GM18519 (cell line): ENCODE results near the gene CAMTA1.

Source experiments
- ATAC-seq: cut with Tn5 transposase; IDR thresholded peaks from one replicate; pipeline ENCODE4 v1.9.1; 2021; ENCODE audit warnings: mild to moderate bottlenecking, moderate library complexity; ENCODE audit not compliant: unreplicated experiment, low FRiP score

CAMTA1 gene

DNA sequence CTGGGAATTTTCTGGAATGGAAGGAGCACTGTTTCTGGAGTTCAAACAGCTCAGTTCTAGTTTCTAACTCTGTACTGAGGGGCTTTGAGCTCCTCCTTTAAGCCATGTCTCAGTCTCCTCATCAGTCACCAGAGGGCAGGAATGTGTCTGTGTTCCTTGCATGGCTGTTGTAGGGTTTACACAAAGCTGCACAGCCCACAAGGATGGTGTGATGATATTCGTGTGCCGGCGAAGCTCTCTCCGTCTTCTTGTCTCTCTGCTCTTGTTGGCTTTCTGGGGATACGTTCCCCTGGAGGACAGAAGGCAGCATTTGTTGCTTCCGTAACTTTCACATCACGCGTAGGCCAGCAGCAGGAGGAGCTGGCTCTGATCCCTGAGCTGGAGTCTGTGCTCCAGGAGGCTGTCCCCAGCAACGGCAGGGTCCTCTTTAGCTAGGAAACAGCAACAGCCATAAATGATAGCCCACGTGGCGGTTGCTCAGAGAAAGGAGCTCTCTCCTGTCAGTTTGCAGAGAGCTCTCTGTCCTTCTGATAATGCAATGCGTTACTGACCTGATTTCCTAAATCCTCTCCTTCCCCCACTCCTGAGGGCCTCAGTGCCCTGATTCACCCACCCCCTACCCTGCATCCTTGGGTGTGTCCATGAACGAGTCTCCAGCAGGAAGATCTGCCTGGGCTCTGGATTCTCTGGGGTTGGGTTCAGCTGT, 796.7 kb downstream of the CAMTA1 start:
- no peak for ATAC-seq

DNA sequence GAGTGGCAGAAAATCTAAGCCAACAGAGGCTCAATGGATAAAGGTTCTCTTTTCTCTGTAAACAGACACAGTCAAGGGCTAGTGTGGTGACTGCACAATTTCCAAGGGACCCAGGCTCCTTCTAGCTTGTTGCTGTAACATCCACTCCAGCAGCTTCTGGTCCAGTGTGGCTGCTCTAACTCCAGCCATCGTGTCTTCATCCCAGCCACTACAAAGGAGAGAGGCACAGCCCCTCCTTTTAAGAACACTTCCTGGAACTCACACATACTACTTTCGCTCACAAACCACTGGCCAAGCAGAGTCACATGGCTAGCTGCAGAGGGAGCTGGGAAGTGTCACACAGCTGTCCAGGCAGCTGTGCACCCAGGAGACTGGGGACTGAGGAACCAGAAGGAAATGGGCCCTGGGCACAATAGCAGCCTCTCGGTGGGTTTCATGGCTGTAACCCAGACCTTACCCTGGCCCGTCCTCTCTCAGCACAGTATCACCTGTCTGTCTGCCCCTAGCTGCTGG, 797.3 kb downstream of the CAMTA1 start:
- ATAC-seq = no peak

GRCh38 chr1:7583291-7584096, 798.2 kb downstream of the CAMTA1 start:
- no peak for ATAC-seq

GRCh38 chr1:7584157-7584556, 798.9 kb downstream of the CAMTA1 start:
- ATAC-seq = no peak

DNA sequence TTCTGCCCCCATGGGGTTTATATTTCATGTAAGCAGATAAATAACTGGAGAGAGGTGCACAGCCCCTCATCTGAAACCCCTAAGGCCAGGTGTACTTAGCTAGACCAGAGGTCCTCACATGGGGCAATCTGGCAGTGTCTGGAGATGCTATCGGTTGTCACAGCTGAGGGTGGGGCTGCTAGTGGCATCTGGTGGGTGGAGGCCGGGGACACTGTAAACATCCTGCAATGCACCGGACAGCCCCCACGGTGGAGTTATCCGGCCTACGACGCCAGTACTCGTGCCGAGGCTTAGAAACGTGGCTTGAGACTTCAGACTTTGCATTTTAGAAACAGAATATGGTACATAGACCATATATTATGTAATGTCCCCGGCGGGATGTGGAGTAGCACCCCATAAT, 799.4 kb downstream of the CAMTA1 start:
- no peak for ATAC-seq

DNA sequence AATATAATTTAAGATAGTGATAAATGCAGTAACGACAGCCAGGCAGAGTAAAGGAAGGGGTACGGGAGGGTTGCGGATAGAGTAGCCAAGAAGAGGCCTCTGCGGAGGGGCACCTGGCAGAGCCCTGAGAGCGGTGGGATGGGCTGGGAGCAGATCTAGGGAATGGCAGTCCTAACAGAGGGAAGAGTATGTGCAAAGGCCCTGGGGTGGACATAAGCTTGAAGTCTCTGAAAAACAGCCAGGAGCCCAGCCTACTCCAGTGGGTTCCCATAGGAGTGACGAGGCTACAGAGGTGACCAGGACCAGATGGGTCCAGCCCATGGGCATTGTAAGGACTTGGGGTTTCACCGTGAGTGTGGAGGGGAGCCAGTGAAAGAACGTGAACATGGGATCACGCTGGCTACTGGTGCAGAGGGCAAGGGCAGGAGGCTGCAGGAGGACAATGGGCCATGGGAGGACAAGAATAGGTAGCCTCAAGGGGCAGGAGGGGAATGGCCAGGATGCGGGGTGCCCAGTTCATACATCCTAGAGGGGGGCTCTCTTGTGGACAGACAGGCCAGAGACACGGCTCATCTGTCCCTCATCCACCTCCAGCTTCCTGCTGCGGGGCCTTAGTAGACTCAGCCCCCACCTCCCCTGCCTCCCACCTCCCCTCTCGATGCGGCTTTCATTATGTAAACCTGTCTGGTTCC, 800.1 kb downstream of the CAMTA1 start:
- ATAC-seq = no peak

GRCh38 chr1:7586031-7586941, 801.0 kb downstream of the CAMTA1 start:
- no peak for ATAC-seq

GRCh38 chr1:7587108-7587772, 802.0 kb downstream of the CAMTA1 start:
- ATAC-seq = no peak

GRCh38 chr1:7587773-7588456, 802.7 kb downstream of the CAMTA1 start:
- no peak for ATAC-seq

DNA sequence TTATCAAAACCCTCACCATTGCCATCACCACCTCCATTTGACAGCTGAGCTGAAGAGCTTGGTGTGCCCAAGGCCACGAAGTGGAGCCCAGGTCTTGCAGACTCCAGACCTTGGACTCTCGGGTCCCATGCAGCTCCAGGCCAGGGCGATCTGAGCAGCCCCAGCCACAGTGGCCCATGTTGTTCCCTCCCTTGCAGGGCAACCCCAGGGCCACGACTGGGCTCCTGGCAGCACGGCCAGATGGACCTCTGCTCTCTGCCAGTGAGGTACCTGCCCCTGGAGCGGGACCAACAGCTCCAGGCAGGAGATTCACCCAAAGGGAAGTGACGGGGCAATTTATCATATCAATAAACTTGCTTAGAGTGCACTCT, 803.2 kb downstream of the CAMTA1 start:
- ATAC-seq = no peak

DNA sequence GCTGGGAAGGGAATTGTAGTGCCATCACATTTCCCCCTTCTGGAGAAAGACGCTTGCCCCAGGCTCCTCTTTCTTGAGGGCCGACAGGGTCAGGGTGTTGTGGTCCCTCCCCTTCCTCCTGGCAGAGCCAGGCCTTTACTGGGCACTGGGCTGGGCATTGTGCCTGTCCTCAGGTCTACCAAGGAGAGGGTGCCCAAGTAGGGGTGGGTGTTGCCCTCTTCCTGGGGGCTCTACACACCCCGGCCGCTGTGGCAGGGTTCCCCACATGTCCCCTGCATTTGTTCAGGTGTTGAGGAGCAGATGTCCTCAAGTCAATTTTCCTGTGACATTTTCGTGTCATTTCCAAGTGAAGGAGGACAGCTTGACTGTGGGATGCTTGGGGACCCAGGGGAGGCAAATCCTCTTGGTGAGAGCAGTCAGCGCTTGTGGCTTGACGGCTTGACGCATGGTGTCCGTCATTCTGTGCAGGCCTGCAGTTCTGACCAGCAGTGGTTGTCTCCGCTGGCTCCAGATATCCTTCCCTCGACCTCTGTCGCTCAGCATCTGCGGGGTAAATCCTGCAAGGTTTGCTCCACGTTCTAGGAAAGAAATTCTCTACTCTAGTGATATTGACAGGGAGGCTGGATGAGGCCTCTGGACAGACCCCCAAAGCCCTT, 804.0 kb downstream of the CAMTA1 start:
- ATAC-seq = no peak

DNA sequence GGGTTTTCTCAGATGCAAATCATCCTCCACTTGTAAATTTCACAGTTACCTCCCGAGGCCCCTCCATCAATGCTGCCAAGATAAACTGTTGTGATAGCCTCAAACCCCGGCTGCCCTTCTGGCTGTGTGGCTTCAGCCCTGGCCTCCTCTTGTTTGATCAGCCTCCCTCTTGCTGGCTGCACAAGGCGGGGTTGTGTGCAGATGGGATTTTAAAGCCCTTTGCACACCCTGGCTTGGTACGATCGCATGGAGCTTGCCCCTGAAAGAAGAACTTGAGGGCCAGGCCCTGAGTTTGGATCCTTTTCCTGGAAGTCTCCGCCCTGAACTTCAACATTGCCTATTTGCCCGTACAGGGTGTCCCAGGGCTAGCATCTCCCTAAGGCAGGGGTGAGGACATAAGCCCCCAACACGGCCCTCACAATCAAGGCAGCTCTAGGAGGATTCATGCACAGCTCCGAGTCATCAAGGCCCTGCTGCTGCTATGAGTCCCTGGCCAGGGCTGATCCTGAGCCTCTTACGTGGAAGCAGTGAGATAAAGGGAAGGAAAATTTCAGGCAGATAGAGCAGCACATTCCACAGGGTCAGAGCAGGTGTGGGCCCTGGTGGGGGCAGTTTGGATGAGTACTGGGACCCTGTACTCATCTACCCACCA, 804.6 kb downstream of the CAMTA1 start:
- ATAC-seq = no peak

- no peak for ATAC-seq
Measured at GRCh38 chr1:7590426-7590790, 805.2 kb downstream of the CAMTA1 start.

GRCh38 chr1:7591565-7591964, 806.3 kb downstream of the CAMTA1 start:
- no peak for ATAC-seq

GRCh38 chr1:7592120-7592798, 807.0 kb downstream of the CAMTA1 start:
- ATAC-seq = no peak

DNA sequence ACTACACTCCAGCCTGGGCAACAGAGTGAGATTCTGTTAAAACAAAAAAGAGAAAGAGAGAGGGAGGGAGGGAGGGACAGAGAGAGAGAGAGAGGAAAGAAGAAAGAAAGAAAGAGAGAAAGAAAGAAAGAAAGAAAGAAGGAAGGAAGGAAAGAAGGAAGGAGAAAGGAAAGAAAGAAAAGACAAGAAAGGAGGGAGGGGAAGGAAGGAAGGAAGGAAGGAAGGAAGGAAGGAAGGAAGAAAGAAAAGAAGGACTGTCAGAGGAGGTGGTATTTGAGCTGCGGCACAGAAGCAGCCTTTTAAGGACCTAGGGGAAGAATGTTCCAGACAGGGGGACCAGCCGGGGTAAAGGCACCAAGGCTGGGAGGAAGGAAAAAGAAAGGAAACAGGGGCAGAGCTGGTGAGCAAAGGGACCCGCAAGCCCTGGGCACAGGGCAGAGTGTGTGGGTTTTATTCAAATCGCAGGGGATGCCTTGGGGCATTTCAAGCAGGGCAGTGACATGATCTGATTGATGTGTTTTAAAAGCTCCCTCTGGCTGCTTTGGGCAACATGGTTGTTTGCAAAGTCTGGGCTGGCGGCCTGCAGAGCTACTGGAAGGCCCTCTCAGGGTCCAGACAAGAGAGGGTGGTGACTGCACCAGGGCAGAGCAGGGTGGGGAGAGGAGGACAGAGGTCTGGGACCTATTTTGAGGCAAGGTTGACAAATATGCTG, 808.9 kb downstream of the CAMTA1 start:
- no peak for ATAC-seq

DNA sequence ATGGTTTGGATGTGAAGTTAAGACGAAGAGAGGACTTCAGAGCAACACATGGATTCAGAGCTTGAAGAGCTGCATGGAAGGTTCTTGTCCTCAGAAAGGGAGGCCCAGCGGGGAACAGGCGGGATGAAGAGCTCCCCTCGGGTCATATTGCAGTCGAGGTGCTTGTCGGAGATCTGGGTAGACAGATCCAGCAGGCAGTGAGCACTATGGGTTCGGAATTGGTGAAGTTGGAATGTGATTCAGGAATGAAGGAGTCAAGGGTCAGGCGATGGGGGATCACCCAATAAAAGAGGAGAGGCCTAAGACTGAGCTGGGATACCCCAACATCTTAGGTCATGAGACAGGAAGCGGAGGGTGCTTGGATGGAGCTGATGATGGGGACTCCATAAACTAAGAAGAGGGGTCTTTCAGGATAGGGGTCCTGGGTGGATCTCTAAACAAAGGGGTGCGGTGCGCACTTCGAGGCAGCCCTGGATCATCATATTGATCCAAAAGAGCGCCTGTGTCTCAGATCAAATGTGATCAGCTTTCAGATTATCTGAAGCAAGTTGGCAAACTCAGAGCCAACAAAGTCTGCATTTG, 809.6 kb downstream of the CAMTA1 start:
- no peak for ATAC-seq
